Measurements from ENCODE around the gene CNTN6. TPM values are rescaled to one million over a fixed set of nuclear protein-coding genes. Genes with fewer than 3 reads are reported as not detected.

CNTN6 gene
- 0.25 and 0.35 TPM in 2 replicates for total RNA-seq

- peak; percentile 39 for DNase-seq (ENCODE audit: low read depth)
Observed at GRCh38 chr3:1092771-1093170, at the start of gene CNTN6. CNTN6 (plus strand) TSS chr3:1093024; CDS start chr3:1148009, 54,985 bp downstream.

DNA sequence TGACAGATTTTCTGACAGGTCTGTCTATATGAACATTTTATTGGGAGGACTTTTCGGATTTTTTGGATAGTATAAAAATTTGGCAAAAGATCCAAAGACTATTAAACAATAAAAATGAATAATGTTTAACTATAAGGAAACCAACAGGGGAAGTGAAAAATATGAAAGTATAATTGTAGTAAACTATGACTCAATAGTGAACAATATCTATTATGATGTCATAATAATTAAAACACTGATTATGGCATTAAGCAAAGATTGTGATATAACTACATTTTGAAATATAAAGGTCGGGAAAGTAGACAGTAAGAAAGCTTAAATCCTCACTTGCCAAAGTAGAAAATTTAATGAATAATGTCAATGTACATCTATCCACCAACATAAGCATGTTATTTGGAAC, 44.3 kb upstream of the CNTN6 start:
- no peak for DNase-seq (ENCODE audit: low read depth)

- no peak for DNase-seq (ENCODE audit: low read depth)
Observed at GRCh38 chr3:1055870-1056269, 37.0 kb upstream of the CNTN6 start.

DNA sequence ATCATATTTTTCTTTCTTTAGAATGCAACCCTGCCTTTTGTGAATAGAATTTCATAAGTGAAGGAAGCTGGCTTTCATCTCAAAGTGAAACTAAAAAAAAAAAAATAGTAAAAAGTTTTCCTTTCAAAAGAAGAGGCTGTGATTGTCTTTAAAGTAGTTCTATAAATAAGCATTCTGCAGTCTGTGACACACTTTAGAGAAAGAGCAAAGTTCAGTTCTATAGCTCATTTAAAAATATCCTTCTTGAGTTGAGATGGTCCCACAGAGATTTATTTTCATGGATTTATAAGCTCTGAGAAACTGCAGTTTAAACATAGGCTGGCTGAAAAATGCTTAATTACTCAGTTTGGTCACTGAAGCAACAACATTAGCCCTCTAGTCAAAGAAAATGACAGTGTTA, 36.1 kb upstream of the CNTN6 start:
- no peak for DNase-seq (ENCODE audit: low read depth)

- DNase-seq (ENCODE audit: low read depth): no peak
Observed at GRCh38 chr3:1057436-1057835, 35.4 kb upstream of the CNTN6 start.

DNA sequence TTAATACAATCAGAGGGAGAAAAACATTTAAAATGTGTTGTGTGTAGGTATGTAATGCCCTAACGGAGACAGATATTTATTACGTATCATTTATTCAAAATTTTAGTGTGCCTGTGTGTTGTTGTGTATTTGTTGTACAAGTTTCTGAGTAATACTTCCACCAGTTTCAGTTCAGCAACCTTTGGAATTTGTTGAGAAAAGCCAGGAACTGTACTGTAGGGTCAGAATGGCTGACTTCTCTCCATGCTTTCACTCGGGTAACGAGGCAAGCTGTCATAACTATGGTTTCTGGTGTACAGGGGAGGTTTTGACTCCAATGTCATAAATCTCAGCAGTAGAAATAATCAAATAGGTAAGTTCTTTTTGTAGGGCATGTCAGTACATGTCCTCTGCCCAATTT, 23.8 kb upstream of the CNTN6 start:
- peak; percentile 77 for DNase-seq (ENCODE audit: low read depth)

GRCh38 chr3:1072041-1072440, 20.8 kb upstream of the CNTN6 start:
- DNase-seq (ENCODE audit: low read depth): no peak

DNA sequence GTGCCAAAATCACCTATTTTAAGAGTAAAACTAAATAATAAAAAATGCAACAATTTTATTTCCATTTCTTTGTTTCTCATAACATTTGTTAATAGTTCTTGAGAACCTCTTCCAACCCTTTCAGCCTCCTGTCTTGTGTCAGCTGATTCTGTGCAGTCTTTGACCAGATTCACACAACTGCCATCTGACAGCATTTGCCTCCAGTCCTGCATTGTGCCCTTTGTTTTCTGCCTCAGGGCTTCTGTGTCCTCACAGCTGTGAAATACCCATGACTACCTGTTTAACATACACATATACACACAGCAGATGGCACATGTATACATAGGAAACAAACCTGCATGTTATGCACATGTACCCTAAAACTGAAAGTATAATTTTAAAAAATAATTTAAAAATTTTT, 13.2 kb upstream of the CNTN6 start:
- DNase-seq (ENCODE audit: low read depth): no peak

DNA sequence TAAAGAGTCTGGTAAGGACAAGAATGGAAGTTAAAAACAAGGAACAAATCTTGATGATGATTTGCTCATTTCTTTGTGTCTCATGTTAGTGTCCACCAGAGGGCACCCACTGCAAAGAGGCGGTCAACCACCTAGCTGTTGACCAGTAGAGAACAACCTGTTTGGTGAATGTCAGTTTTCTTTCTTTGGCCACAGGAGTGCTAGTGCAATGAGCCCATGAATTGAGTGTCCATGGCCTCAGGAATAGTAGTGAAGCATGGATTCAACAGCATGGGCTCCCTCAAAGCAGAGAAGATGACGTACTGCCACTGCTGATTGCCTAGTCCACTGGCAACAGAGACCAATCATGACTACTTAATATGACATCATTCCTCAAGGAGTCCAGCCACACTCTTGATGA, 10.7 kb upstream of the CNTN6 start:
- DNase-seq (ENCODE audit: low read depth): peak; percentile 73

GRCh38 chr3:1087066-1087560, 5.7 kb upstream of the CNTN6 start:
- DNase-seq (ENCODE audit: low read depth): peak; percentile 98

GRCh38 chr3:1088503-1088902, 4.3 kb upstream of the CNTN6 start:
- no peak for DNase-seq (ENCODE audit: low read depth)

DNA sequence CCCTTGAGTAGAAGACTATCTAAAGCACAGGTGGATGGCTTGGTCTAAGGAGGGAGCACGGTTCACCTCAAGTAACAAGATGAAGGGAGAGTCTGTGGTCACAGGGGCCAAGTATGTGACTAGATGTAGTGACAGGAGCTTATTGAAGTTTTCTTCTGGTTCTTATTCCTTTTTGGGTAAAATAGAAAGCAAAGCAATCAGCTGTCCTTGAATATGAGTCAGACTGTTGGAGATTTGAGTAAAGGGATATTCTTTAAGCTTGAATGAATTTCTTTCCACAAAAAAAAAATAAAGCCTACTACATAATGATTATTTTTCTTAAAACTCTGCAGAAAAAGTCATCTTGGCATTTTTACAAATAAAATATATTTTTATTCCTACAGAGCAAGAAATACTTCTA, 1.5 kb upstream of the CNTN6 start:
- peak; percentile 62 for DNase-seq (ENCODE audit: low read depth)

DNA sequence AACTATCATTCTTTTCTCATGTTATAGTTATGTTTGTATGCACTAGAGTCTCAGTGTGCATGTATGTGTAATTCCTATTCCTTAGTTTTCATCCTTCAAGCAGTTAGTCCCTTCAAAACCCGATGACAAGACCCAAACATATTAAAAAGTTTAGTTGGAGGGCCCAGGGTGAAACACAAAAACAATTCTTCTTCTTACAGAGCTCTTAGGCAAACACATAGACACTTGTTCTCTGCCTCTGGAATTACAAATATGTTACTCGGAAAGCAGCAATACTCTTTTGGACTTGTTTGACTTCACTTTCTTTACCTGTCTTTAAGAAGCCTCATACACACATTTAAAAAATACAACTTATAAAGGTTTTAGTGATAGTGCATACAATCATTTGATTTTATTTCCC, 763 bp upstream of the CNTN6 start:
- peak; percentile 18 for DNase-seq (ENCODE audit: low read depth)

GRCh38 chr3:1093217-1093616, 393 bp downstream of the CNTN6 start:
- no peak for DNase-seq (ENCODE audit: low read depth)

GRCh38 chr3:1103525-1103924, 10.7 kb downstream of the CNTN6 start:
- DNase-seq (ENCODE audit: low read depth): no peak

GRCh38 chr3:1117843-1118473, 25.1 kb downstream of the CNTN6 start:
- DNase-seq (ENCODE audit: low read depth): peak; percentile 92

DNA sequence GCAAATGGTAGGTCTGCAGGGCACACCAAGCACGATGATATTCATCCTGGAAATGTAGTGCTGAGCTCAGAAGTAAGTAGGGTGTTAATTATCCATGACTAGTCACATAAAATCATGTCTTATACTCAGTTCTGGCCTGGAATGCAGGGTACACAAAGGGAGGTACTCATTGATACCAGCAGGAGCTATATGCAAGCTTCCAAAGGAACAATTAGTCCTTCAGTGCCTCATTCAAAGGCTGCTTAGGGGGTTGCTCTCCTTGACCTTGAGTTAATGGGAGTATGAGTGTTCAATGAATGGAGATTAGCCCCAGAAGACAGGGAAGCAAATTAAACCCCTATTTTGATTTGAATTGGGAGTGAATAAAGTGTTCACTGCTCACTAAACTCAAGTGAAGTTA, 38.3 kb downstream of the CNTN6 start:
- no peak for DNase-seq (ENCODE audit: low read depth)

DNA sequence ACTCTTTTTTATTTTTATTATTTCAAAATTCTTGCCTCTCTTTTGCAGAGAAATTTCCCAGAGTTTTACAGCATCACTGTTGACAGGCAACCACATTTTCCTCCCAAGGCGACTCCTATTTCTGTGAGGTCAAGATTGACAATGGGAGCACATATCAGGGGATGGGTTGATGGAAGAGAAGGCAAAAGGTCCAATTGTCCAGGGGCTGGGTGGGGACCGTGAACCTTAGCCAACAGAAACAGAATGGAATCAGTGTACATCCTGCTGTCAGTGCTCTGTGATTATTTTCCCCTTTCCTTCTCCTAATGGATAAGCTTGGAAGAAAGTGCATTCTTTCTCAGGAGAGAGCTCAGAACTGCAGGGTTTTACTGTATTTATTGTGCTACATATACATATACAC, 42.4 kb downstream of the CNTN6 start:
- no peak for DNase-seq (ENCODE audit: low read depth)

DNA sequence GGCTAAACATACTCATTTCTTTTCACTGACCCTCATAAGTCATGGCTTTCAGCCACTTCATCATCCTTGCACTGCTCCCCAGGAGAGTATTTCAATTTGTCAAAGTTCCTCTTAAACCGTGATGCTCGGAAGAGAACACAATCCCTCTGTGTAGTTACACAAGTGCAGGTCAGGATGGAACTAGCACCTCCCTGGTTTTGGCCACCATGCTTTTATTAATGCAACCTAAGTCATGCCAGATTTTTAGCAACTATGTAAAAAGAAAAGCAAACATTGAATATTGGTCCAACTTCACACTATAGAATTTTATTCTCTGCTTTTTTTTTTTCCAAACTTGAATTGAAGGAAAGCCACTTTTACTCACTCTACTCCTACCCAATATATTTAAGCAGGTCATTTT, 45.2 kb downstream of the CNTN6 start:
- no peak for DNase-seq (ENCODE audit: low read depth)

- DNase-seq (ENCODE audit: low read depth): peak; percentile 61
Observed at GRCh38 chr3:1139071-1139470, 46.2 kb downstream of the CNTN6 start.

DNA sequence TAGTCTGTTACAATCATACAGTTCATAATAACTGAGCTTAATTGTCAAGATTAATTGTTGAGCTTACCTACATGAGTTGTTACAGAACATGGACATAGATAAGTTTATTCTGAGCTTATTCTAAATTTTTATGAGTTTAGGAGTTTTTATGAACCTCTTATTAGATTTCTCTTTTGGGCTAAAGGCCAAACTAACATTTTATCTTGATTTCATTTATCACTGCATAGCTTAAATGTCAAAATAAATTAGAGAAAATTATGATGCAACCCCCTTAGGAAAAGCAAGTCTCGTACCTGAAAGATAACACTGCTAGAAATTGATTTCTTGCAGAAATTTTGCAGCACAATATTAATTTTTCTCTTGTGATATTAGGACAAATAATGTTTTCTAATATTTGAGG, 54.5 kb downstream of the CNTN6 start:
- no peak for DNase-seq (ENCODE audit: low read depth)

DNA sequence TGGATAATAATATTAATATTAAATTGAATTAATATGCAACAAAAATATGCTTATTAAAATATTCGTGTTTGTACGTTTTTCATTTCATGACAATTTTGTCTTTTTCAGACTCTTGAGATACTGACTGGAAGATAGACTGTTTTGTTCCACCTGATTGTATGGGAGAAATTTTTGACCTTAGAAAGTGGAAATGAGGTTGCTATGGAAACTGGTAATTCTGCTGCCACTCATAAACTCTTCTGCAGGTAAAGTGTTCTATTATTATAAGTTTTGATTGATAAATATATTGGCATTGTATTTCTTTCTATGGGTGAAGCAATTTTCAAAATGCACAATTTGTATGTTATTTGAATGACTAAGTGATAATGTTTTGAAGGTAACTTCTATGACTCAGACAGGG, 55.0 kb downstream of the CNTN6 start:
- DNase-seq (ENCODE audit: low read depth): no peak

DNA sequence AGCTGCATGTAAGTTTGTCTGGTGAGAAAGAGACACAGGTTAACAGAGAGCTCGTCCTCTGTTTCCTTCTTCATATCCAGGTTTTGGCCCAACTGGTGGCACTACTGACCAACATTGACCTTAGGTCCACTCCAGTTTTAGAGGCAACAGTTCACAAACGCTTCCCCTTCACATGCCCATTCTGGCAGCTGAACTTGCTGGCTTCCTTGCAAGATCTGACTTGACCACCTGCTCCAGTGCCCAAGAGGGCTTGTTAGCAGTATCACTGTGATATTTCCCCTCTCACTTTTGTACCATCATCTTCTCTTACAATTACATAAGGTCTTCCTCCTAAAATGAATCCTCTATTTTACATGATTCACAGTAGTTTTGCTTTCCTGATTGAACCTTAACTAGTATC, 71.3 kb downstream of the CNTN6 start:
- no peak for DNase-seq (ENCODE audit: low read depth)

GRCh38 chr3:1171320-1171719, 78.5 kb downstream of the CNTN6 start:
- no peak for DNase-seq (ENCODE audit: low read depth)

All from renal cortical epithelial cell (primary cell).